ENCODE measurements around the gene CRYBG2. TPM values are rescaled to one million over a fixed set of nuclear protein-coding genes. Genes with fewer than 3 reads are reported as not detected.

The CRYBG2 gene
- total and polyA plus RNA-seq, 2 of the 13 experiments (the other 11 are each of a cell fraction or from before 2014, with no cell fraction given): 1.3 to 2.9 TPM

DNA sequence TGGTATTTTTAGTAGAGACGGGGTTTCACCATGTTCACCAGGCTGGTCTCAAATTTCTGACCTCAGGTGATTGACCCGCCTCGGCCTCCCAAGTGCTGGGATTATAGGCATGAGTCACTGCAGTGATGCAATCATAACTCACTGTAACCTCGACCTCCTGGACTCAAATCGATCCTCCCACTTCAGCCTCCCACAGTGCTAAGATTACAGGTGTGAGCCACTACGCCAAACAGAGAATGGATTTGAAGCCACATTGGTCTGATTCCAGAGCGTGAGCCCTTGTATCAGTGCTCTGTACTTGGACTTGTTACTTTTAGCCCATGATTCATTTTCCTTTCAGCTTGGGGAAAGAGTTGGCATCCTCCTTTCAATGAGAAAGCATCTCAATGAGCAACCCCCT is 33.5 kb upstream of the CRYBG2 start (continued):
- TF ChIP-seq ZNF703 (CRISPR knock-in tag; IDR thresholded peaks at IDR 0.05; ENCODE audit: borderline replicate concordance) (no peak), LBX2 (CRISPR knock-in tag; IDR thresholded peaks at IDR 0.05; ENCODE audit: borderline replicate concordance) (no peak), RARA (CRISPR knock-in tag; IDR thresholded peaks at IDR 0.05) (peak; percentile 95), ZNF260 (CRISPR knock-in tag; IDR thresholded peaks at IDR 0.05; ENCODE audit: borderline replicate concordance, low read depth) (no peak), CEBPG (CRISPR knock-in tag; IDR thresholded peaks at IDR 0.05) (peak; percentile 98), ZNF605 (CRISPR knock-in tag; IDR thresholded peaks at IDR 0.05) (0 out of 2 replicates have a peak, but pooled peaks have one; percentile 47), TFE3 (CRISPR knock-in tag; IDR thresholded peaks at IDR 0.05) (peak; percentile 64; the same call in 1 of the 2 replicates), ZFX (CRISPR knock-in tag; IDR thresholded peaks at IDR 0.05; ENCODE audit: low read depth) (no peak), SRY (CRISPR knock-in tag; IDR thresholded peaks at IDR 0.05) (no peak), ZMYM2 (CRISPR knock-in tag; IDR thresholded peaks at IDR 0.05) (peak; percentile 94), TRIM24 (CRISPR knock-in tag; IDR thresholded peaks at IDR 0.05) (0 out of 2 replicates have a peak, but pooled peaks have one; percentile 54), ZUFSP (CRISPR knock-in tag; IDR thresholded peaks at IDR 0.05; ENCODE audit: borderline replicate concordance) (no peak), FOXC1 (CRISPR knock-in tag; IDR thresholded peaks at IDR 0.05; ENCODE audit: borderline replicate concordance) (no peak; the same call in 1 of the 2 replicates), U2AF2 (IDR thresholded peaks at IDR 0.05; ENCODE audit: low read depth, low read length) (no peak), CC2D1A (CRISPR knock-in tag; IDR thresholded peaks at IDR 0.05) (no peak), ZZZ3 (CRISPR knock-in tag; IDR thresholded peaks at IDR 0.05; ENCODE audit: borderline replicate concordance) (no peak), POLR2AphosphoS5 (IDR thresholded peaks at IDR 0.05; ENCODE audit: low read depth, low read length) (no peak)
- TF ChIP-seq, protein P1, sequence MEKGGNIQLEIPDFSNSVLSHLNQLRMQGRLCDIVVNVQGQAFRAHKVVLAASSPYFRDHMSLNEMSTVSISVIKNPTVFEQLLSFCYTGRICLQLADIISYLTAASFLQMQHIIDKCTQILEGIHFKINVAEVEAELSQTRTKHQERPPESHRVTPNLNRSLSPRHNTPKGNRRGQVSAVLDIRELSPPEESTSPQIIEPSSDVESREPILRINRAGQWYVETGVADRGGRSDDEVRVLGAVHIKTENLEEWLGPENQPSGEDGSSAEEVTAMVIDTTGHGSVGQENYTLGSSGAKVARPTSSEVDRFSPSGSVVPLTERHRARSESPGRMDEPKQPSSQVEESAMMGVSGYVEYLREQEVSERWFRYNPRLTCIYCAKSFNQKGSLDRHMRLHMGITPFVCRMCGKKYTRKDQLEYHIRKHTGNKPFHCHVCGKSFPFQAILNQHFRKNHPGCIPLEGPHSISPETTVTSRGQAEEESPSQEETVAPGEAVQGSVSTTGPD (CRISPR knock-in tag; IDR thresholded peaks at IDR 0.05): peak; percentile 97
- TF ChIP-seq, protein P2, sequence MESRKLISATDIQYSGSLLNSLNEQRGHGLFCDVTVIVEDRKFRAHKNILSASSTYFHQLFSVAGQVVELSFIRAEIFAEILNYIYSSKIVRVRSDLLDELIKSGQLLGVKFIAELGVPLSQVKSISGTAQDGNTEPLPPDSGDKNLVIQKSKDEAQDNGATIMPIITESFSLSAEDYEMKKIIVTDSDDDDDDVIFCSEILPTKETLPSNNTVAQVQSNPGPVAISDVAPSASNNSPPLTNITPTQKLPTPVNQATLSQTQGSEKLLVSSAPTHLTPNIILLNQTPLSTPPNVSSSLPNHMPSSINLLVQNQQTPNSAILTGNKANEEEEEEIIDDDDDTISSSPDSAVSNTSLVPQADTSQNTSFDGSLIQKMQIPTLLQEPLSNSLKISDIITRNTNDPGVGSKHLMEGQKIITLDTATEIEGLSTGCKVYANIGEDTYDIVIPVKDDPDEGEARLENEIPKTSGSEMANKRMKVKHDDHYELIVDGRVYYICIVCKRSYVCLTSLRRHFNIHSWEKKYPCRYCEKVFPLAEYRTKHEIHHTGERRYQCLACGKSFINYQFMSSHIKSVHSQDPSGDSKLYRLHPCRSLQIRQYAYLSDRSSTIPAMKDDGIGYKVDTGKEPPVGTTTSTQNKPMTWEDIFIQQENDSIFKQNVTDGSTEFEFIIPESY (CRISPR knock-in tag; IDR thresholded peaks at IDR 0.05): peak; percentile 79
- TF ChIP-seq, protein P3, sequence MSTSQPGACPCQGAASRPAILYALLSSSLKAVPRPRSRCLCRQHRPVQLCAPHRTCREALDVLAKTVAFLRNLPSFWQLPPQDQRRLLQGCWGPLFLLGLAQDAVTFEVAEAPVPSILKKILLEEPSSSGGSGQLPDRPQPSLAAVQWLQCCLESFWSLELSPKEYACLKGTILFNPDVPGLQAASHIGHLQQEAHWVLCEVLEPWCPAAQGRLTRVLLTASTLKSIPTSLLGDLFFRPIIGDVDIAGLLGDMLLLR (CRISPR knock-in tag; IDR thresholded peaks at IDR 0.05): no peak
- TF ChIP-seq, protein P4, sequence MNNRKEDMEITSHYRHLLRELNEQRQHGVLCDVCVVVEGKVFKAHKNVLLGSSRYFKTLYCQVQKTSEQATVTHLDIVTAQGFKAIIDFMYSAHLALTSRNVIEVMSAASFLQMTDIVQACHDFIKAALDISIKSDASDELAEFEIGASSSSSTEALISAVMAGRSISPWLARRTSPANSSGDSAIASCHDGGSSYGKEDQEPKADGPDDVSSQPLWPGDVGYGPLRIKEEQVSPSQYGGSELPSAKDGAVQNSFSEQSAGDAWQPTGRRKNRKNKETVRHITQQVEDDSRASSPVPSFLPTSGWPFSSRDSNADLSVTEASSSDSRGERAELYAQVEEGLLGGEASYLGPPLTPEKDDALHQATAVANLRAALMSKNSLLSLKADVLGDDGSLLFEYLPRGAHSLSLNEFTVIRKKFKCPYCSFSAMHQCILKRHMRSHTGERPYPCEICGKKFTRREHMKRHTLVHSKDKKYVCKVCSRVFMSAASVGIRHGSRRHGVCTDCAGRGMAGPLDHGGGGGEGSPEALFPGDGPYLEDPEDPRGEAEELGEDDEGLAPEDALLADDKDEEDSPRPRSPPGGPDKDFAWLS (CRISPR knock-in tag; IDR thresholded peaks at IDR 0.05; ENCODE audit: borderline replicate concordance): no peak
